Measurements from ENCODE around the gene SPATA24.

Gene SPATA24

DNA sequence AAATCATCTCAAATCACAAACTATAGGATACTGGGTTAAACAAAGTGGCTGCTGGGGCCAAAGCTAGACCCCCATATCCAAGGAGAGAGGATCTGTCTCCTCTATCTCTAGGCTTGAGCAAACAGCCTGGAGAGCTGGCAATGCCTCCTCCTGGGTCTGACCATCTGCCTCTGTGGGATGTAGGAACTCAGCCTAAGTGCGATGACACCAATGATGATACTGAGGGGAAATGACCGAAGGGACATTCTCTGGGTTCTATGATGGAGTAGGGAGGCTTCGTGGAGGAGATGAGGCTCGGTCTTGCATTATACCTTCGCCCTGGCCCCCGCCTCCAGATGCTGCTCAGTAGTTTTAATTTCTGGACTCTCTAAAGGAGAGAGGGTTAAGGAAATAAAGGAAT lies 9.3 kb upstream of the SPATA24 start:
- no peak for TF ChIP-seq EGR1 (IDR thresholded peaks at IDR 0.05)
- TF ChIP-seq TCF12 (IDR thresholded peaks at IDR 0.05; ENCODE audit: low read depth), result no peak
- no peak for TF ChIP-seq TAF1 (IDR thresholded peaks at IDR 0.05; ENCODE audit: low read depth)
- TF ChIP-seq RAD21 (IDR thresholded peaks at IDR 0.05; ENCODE audit: low read depth), result no peak
- TF ChIP-seq ZBTB7A (IDR thresholded peaks at IDR 0.05; ENCODE audit: low read depth), result no peak
- TF ChIP-seq, protein P1, sequence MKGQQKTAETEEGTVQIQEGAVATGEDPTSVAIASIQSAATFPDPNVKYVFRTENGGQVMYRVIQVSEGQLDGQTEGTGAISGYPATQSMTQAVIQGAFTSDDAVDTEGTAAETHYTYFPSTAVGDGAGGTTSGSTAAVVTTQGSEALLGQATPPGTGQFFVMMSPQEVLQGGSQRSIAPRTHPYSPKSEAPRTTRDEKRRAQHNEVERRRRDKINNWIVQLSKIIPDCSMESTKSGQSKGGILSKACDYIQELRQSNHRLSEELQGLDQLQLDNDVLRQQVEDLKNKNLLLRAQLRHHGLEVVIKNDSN (IDR thresholded peaks at IDR 0.05), result no peak
- TF ChIP-seq EP300 (IDR thresholded peaks at IDR 0.05; ENCODE audit: borderline replicate concordance), result no peak
- no peak for TF ChIP-seq FOXM1 (IDR thresholded peaks at IDR 0.05; ENCODE audit: borderline replicate concordance, low read depth)
- TF ChIP-seq CEBPB (IDR thresholded peaks at IDR 0.05), result no peak

DNA sequence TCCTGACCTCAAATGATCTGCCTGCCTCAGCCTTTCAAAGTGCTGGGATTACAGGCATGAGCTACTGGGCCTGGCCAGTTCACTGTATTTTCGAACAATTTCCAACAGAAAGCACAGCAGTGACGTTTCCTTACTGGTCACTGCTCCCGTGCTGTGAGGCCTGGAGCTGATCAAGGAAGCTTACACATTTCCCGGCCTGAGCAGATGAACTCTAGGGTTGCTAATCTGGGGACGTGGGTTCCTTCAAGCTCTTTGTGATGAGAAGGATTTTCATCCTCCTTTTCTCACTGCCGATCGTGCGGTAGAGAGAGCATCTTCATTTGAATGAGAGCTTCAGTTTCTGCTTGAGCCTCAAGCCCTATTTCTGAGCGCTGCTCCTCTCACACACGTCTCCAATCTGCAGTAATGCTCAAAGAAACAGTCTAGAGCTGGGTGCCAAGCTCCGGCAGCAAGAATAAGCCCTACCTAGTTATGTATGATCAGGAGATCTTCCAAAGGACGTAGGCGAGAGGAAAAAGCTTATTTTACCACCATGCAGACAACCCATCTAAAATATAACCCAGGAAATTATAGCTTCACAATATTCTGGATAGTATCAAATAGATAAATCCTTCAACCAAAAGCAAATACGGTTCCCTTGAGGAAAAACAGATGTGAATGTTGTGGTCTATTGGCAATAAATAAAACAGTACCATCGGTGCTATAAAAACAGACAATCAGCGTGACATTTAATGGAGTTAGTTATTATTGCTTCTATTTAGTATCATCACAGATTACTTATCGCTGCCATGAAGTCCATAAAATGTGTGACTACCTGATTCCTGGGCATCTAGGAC lies 7.3 kb upstream of the SPATA24 start:
- TF ChIP-seq, protein P2, sequence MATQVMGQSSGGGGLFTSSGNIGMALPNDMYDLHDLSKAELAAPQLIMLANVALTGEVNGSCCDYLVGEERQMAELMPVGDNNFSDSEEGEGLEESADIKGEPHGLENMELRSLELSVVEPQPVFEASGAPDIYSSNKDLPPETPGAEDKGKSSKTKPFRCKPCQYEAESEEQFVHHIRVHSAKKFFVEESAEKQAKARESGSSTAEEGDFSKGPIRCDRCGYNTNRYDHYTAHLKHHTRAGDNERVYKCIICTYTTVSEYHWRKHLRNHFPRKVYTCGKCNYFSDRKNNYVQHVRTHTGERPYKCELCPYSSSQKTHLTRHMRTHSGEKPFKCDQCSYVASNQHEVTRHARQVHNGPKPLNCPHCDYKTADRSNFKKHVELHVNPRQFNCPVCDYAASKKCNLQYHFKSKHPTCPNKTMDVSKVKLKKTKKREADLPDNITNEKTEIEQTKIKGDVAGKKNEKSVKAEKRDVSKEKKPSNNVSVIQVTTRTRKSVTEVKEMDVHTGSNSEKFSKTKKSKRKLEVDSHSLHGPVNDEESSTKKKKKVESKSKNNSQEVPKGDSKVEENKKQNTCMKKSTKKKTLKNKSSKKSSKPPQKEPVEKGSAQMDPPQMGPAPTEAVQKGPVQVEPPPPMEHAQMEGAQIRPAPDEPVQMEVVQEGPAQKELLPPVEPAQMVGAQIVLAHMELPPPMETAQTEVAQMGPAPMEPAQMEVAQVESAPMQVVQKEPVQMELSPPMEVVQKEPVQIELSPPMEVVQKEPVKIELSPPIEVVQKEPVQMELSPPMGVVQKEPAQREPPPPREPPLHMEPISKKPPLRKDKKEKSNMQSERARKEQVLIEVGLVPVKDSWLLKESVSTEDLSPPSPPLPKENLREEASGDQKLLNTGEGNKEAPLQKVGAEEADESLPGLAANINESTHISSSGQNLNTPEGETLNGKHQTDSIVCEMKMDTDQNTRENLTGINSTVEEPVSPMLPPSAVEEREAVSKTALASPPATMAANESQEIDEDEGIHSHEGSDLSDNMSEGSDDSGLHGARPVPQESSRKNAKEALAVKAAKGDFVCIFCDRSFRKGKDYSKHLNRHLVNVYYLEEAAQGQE (IDR thresholded peaks at IDR 0.05; ENCODE audit: low read depth), result no peak
- TF ChIP-seq RAD21 (IDR thresholded peaks at IDR 0.05; ENCODE audit: low read depth) (no peak), CEBPB (IDR thresholded peaks at IDR 0.05) (no peak), CREB1 (IDR thresholded peaks at IDR 0.05; ENCODE audit: low read depth) (no peak), ZBTB7A (IDR thresholded peaks at IDR 0.05; ENCODE audit: low read depth) (no peak), YY1 (IDR thresholded peaks at IDR 0.05; ENCODE audit: low read depth) (no peak), NFIC (IDR thresholded peaks at IDR 0.05) (no peak), TAF1 (IDR thresholded peaks at IDR 0.05; ENCODE audit: low read depth) (no peak), EP300 (IDR thresholded peaks at IDR 0.05; ENCODE audit: borderline replicate concordance) (no peak), EGR1 (IDR thresholded peaks at IDR 0.05) (no peak), MAX (IDR thresholded peaks at IDR 0.05) (no peak), FOXM1 (IDR thresholded peaks at IDR 0.05; ENCODE audit: borderline replicate concordance, low read depth) (no peak), TCF12 (IDR thresholded peaks at IDR 0.05; ENCODE audit: low read depth) (no peak), TEAD4 (IDR thresholded peaks at IDR 0.05) (no peak)
- TF ChIP-seq, protein P1 (IDR thresholded peaks at IDR 0.05), result no peak

- TF ChIP-seq, protein P2 (IDR thresholded peaks at IDR 0.05; ENCODE audit: low read depth), result no peak
- no peak for TF ChIP-seq CEBPB (IDR thresholded peaks at IDR 0.05)
- no peak for TF ChIP-seq NFIC (IDR thresholded peaks at IDR 0.05)
- TF ChIP-seq CREB1 (IDR thresholded peaks at IDR 0.05; ENCODE audit: low read depth), result no peak
- no peak for TF ChIP-seq TAF1 (IDR thresholded peaks at IDR 0.05; ENCODE audit: low read depth)
- TF ChIP-seq FOXM1 (IDR thresholded peaks at IDR 0.05; ENCODE audit: borderline replicate concordance, low read depth), result no peak
- no peak for TF ChIP-seq ZBTB7A (IDR thresholded peaks at IDR 0.05; ENCODE audit: low read depth)
- TF ChIP-seq RAD21 (IDR thresholded peaks at IDR 0.05; ENCODE audit: low read depth), result no peak
- no peak for TF ChIP-seq EP300 (IDR thresholded peaks at IDR 0.05; ENCODE audit: borderline replicate concordance)
- TF ChIP-seq EGR1 (IDR thresholded peaks at IDR 0.05), result no peak
- TF ChIP-seq, protein P1 (IDR thresholded peaks at IDR 0.05), result no peak
- TF ChIP-seq TCF12 (IDR thresholded peaks at IDR 0.05; ENCODE audit: low read depth), result no peak
- no peak for TF ChIP-seq MAX (IDR thresholded peaks at IDR 0.05)
Observed at GRCh38 chr5:139410121-139410992, 6.5 kb upstream of the SPATA24 start.

DNA sequence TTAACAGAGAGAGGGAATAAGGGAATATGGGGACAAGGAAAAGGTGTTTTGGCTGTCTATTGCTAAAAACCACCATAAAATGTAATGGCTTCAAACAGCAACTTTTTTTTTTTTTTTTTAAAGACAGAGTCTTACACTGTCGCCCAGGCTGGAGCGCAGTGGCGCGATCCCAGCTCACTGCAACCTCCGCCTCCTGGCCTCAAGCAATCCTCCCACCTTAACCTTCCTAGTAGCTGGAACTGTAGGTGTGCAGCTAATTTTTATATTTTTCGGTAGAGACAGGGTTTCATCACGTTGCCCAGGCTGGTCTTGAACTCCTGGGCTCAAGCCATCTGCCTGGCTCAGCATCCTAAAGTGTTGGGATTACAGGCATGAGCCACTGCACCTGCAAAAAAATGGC lies 4.3 kb upstream of the SPATA24 start:
- TF ChIP-seq CEBPB (IDR thresholded peaks at IDR 0.05) (no peak), EP300 (IDR thresholded peaks at IDR 0.05; ENCODE audit: borderline replicate concordance) (no peak), ZBTB7A (IDR thresholded peaks at IDR 0.05; ENCODE audit: low read depth) (no peak), MAX (IDR thresholded peaks at IDR 0.05) (no peak), EGR1 (IDR thresholded peaks at IDR 0.05) (no peak), TEAD4 (IDR thresholded peaks at IDR 0.05) (no peak), TCF12 (IDR thresholded peaks at IDR 0.05; ENCODE audit: low read depth) (no peak)
- TF ChIP-seq, protein P1 (IDR thresholded peaks at IDR 0.05), result no peak

All from Ishikawa (cell line).